DMS153 treated with DMSO at 0.1 percent for 48 hours (cell line): ENCODE results near the gene TJP2.

ENCODE experiments used
- DNase-seq: peaks from one replicate; lab custom pipeline; 2025; ENCODE audit not compliant: unreplicated experiment; lab: John Stamatoyannopoulos, UW

The TJP2 gene

GRCh38 chr9:69190086-69190862, 16.2 kb downstream of the TJP2 start:
- no peak for DNase-seq

GRCh38 chr9:69190863-69191181, 16.7 kb downstream of the TJP2 start:
- DNase-seq = no peak

- no peak for DNase-seq
Measured at GRCh38 chr9:69191231-69191630, 17.2 kb downstream of the TJP2 start.

GRCh38 chr9:69192214-69192613, 18.1 kb downstream of the TJP2 start:
- DNase-seq = peak; percentile 23

- peak; percentile 46 for DNase-seq
Measured at GRCh38 chr9:69193685-69194032, 19.6 kb downstream of the TJP2 start.

- DNase-seq = no peak
Measured at GRCh38 chr9:69194702-69195418, 20.8 kb downstream of the TJP2 start.

- DNase-seq = no peak
Measured at GRCh38 chr9:69195668-69196067, 21.6 kb downstream of the TJP2 start.

- DNase-seq = no peak
Measured at GRCh38 chr9:69197687-69198086, 23.6 kb downstream of the TJP2 start.

GRCh38 chr9:69198521-69199220, 24.6 kb downstream of the TJP2 start:
- DNase-seq = no peak

- no peak for DNase-seq
Measured at GRCh38 chr9:69199769-69200470, 25.8 kb downstream of the TJP2 start.

GRCh38 chr9:69202556-69202955, 28.5 kb downstream of the TJP2 start:
- no peak for DNase-seq

- no peak for DNase-seq
Measured at GRCh38 chr9:69204326-69204725, 30.2 kb downstream of the TJP2 start.

- DNase-seq = no peak
Measured at GRCh38 chr9:69204849-69205248, 30.8 kb downstream of the TJP2 start.

GRCh38 chr9:69206047-69206446, 32.0 kb downstream of the TJP2 start:
- no peak for DNase-seq

GRCh38 chr9:69207503-69207902, 33.4 kb downstream of the TJP2 start:
- no peak for DNase-seq

GRCh38 chr9:69211424-69212036, 37.5 kb downstream of the TJP2 start:
- no peak for DNase-seq

- no peak for DNase-seq
Measured at GRCh38 chr9:69213647-69214046, 39.6 kb downstream of the TJP2 start.

GRCh38 chr9:69214939-69215338, 40.9 kb downstream of the TJP2 start:
- no peak for DNase-seq

GRCh38 chr9:69215774-69216485, 41.9 kb downstream of the TJP2 start:
- DNase-seq = no peak

GRCh38 chr9:69218166-69218565, 44.1 kb downstream of the TJP2 start:
- DNase-seq = no peak

GRCh38 chr9:69221036-69221435, 47.0 kb downstream of the TJP2 start:
- no peak for DNase-seq
